ENCODE data around the gene RBBP5. TPM values are rescaled to one million over a fixed set of nuclear protein-coding genes. Genes with fewer than 3 reads are reported as not detected.

The RBBP5 gene
- total and polyA plus RNA-seq, 2 donors (not counting 1 experiment from before 2014, with no cell fraction given) = 6.8 to 18.5 TPM

- POLR2A ChIA-PET = no interaction called here
- H2AFZ ChIP-seq (ENCODE audit: insufficient read depth, low read depth, low read length, poor library complexity, severe bottlenecking) = no peak overlapping the region
These were observed 5.9 kb upstream of the RBBP5 start for GRCh38 chr1:205127646-205128045.

More at GRCh38 chr1:205127646-205128045, 5.9 kb upstream of the RBBP5 start:
- CTCF ChIA-PET = no interaction called here
- WGBS (ENCODE audit: insufficient coverage) = 100% methylated on average over 1 of the region's 3 CpGs
- no peak overlapping the region for H3K9ac ChIP-seq (ENCODE audit: low read length)
- H3K9me3 ChIP-seq (ENCODE audit: control extremely low read depth in 1 of 3, control insufficient read depth in 2 of 3, insufficient read depth in 1 of 3, low read length in 2 of 3) = no peaks in the 10 kb centered on the region
- no peak overlapping the region for H3K27ac ChIP-seq (ENCODE audit: low read length in 2 of 2)
- Mint-ChIP-seq H3K4me1 (peaks cover 15% of the 10 kb centered on the region), H3K27ac (no peak overlapping the region), H3K9me3 (ENCODE audit: insufficient read depth) (no peaks in the 10 kb centered on the region), H3K27me3 (no peaks in the 10 kb centered on the region), H3K4me3 (no peak overlapping the region)
- H3K4me3 ChIP-seq (ENCODE audit: control extremely low read depth in 1 of 5, extremely low read depth in 1 of 5, insufficient read depth in 1 of 5, low read depth in 2 of 5, low read length in 4 of 5) = no peak overlapping the region
- no peaks in the 10 kb centered on the region for H4K20me1 ChIP-seq (ENCODE audit: control insufficient read depth, insufficient read depth, low read length, poor library complexity, severe bottlenecking)
- no peak for ATAC-seq (ENCODE audit: low read depth)
- no peak for DNase-seq
- TF ChIP-seq CTCF (IDR thresholded peaks at IDR 0.05) (no peak), EZH2 (IDR thresholded peaks at IDR 0.05; ENCODE audit: borderline replicate concordance, insufficient read depth, low read depth, low read length, poor library complexity, severe bottlenecking) (no peak)
- peaks cover 12 to 16% of the 10 kb centered on the region in 2 donors for H3K4me1 ChIP-seq (ENCODE audit: control insufficient read depth in 2 of 2, insufficient read depth in 2 of 2, low read length in 2 of 2)
- intact Hi-C loops (cut with micrococcal nuclease) = loop anchor here (10.0 kb wide), 3 partner anchors 617 to 1263 kb away; partner anchors contain the start of genes RAB29 and SNRPE
- no peaks in the 10 kb centered on the region for H3K79me2 ChIP-seq (ENCODE audit: control insufficient read depth, insufficient read depth, low read length)
- no peaks in the 10 kb centered on the region for H3K27me3 ChIP-seq (replicated peaks in 1 of 4; ENCODE audit: control extremely low read depth in 1 of 4, control insufficient read depth in 3 of 4, insufficient read depth in 4 of 4, low read length in 3 of 4)
- no peak overlapping the region for H3K4me2 ChIP-seq (replicated peaks; ENCODE audit: low read depth, low read length, poor library complexity, severe bottlenecking)
- H3K36me3 ChIP-seq (replicated peaks in 1 of 2; ENCODE audit: control extremely low read depth in 1 of 2, control insufficient read depth in 1 of 2, extremely low read depth in 1 of 2, insufficient read depth in 2 of 2, low read length in 1 of 2) = no peaks in the 10 kb centered on the region

Measured in B cell (primary cell).